HCT116 (cell line): ENCODE results near the gene ATM.

Source experiments
- ELF1 ChIP-seq: IDR thresholded peaks from 2 replicates; pipeline ENCODE4 v1.6.1; 2012; ENCODE audit warnings: low read depth, borderline replicate concordance
- EZH2 ChIP-seq: fragments of 200-600 bp; sonication (generic); IDR thresholded peaks from 2 replicates; pipeline ENCODE4 v1.6.1; 2017; ENCODE audit warnings: antibody characterized with exemption, mixed run types
- JUND ChIP-seq: IDR thresholded peaks from 2 replicates; pipeline ENCODE4 v1.6.1; 2012
- POLR2A ChIP-seq: IDR thresholded peaks from 2 replicates; pipeline ENCODE4 v1.7.0; 2011; ENCODE audit warnings: borderline replicate concordance; ENCODE audit not compliant: insufficient read depth, insufficient read length; ENCODE audit errors: extremely low read depth
- POLR2AphosphoS5 ChIP-seq: IDR thresholded peaks from 2 replicates; pipeline ENCODE4 v1.6.1; 2011; ENCODE audit warnings: mild to moderate bottlenecking, low read depth, low read length, moderate library complexity
- RAD21 ChIP-seq: IDR thresholded peaks from 2 replicates; pipeline ENCODE4 v1.6.1; 2012; ENCODE audit warnings: low read depth, mild to moderate bottlenecking
- SP1 ChIP-seq: IDR thresholded peaks from 2 replicates; pipeline ENCODE4 v1.6.1; 2012; ENCODE audit warnings: low read depth
- ZNF274 ChIP-seq: fragments of 200-500 bp; sonication (Bioruptor generic); IDR thresholded peaks from 2 replicates; pipeline ENCODE4 v1.6.1; 2014; ENCODE audit warnings: mild to moderate bottlenecking, low read depth, low read length, inconsistent platforms
- TF ChIP-seq, protein P1 (sequence below), 3 experiments: fragments of 200-600 bp in 1 of 3; sonication (generic) in 1 of 3; IDR thresholded peaks in 2 of 3; conservative IDR thresholded peaks in 1 of 3; 2 replicates each; pipeline ENCODE4 v1.5.1; 2012 to 2017; ENCODE audit warnings: low read depth in 2 of 3, low read length in 2 of 3, antibody characterized with exemption in 1 of 3, borderline replicate concordance in 1 of 3, control low read depth in 1 of 3, mild to moderate bottlenecking in 1 of 3, mixed read lengths in 1 of 3, mixed run types in 1 of 3, moderate library complexity in 1 of 3; ENCODE audit not compliant: insufficient read depth in 1 of 3
- TF ChIP-seq, protein P2 (sequence below): IDR thresholded peaks from 2 replicates; pipeline ENCODE4 v1.6.1; 2012
- TF ChIP-seq, protein P3 (sequence below): IDR thresholded peaks from 2 replicates; pipeline ENCODE4 v1.6.1; 2012

DNA sequence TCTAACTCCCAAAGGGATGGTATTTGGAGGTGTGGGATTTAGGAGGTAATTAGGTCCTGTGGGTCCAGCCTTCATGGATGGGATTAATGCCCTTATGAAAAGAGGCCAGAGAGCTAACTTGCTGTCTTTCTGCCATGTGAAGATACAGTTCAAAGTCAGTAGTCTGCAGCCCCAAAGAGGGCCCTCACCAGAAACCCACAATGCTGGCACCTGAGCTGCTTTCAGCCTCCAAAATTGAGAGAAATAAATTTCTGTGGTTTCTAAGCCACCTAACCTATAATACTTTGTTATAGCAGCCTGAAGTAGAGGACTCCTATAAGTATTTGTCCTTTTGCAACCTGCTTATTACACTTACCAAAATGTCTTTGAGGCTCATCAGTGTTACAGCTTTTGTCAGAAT is 16.2 kb downstream of the ATM start:
- TF ChIP-seq, protein P1, sequence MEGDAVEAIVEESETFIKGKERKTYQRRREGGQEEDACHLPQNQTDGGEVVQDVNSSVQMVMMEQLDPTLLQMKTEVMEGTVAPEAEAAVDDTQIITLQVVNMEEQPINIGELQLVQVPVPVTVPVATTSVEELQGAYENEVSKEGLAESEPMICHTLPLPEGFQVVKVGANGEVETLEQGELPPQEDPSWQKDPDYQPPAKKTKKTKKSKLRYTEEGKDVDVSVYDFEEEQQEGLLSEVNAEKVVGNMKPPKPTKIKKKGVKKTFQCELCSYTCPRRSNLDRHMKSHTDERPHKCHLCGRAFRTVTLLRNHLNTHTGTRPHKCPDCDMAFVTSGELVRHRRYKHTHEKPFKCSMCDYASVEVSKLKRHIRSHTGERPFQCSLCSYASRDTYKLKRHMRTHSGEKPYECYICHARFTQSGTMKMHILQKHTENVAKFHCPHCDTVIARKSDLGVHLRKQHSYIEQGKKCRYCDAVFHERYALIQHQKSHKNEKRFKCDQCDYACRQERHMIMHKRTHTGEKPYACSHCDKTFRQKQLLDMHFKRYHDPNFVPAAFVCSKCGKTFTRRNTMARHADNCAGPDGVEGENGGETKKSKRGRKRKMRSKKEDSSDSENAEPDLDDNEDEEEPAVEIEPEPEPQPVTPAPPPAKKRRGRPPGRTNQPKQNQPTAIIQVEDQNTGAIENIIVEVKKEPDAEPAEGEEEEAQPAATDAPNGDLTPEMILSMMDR (IDR thresholded peaks at IDR 0.05 in 2 of 3, conservative IDR thresholded peaks at IDR 0.05 in 1 of 3; ENCODE audit: borderline replicate concordance in 1 of 3, insufficient read depth in 1 of 3, low read depth in 2 of 3, low read length in 2 of 3), result no peak
- TF ChIP-seq, protein P2, sequence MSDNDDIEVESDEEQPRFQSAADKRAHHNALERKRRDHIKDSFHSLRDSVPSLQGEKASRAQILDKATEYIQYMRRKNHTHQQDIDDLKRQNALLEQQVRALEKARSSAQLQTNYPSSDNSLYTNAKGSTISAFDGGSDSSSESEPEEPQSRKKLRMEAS, result no peak
- no peak for TF ChIP-seq JUND
- TF ChIP-seq EZH2, result no peak
- TF ChIP-seq, protein P3, sequence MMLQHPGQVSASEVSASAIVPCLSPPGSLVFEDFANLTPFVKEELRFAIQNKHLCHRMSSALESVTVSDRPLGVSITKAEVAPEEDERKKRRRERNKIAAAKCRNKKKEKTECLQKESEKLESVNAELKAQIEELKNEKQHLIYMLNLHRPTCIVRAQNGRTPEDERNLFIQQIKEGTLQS, result no peak
- TF ChIP-seq POLR2A, result no peak
- TF ChIP-seq POLR2AphosphoS5, result no peak
- no peak for TF ChIP-seq RAD21
- TF ChIP-seq SP1, result no peak
- TF ChIP-seq ELF1, result no peak
- no peak for TF ChIP-seq ZNF274
